DOHH2 (cell line): ENCODE measurements around the gene POR.
"Not testable (repeated sequence)": the region's sequence is repeated elsewhere in the genome, so short reads cannot be mapped to it uniquely, and the experiment has no call there.

Experiments used
- H3F3A ChIP-seq: fragments of 200-600 bp; sonication (generic), shearing (Covaris generic); 2 replicates; pipeline ENCODE4 v1.6.0; 2016; ENCODE audit warnings: antibody characterized with exemption, mild to moderate bottlenecking; ENCODE audit not compliant: control insufficient read depth, insufficient read depth
- H3K27ac ChIP-seq: fragments of 200-600 bp; sonication (generic); 2 replicates; pipeline ENCODE4 v1.5.1; 2014; ENCODE audit warnings: low read depth, mild to moderate bottlenecking, low read length, moderate library complexity
- H3K27me3 ChIP-seq: fragments of 200-600 bp; sonication (generic); 2 replicates; pipeline ENCODE4 v1.6.1; 2014; ENCODE audit warnings: mild to moderate bottlenecking, low read length, mixed read lengths; ENCODE audit not compliant: control insufficient read depth
- H3K36me3 ChIP-seq: fragments of 200-600 bp; sonication (generic); 2 replicates; pipeline ENCODE4 v1.6.1; 2014; ENCODE audit warnings: mild to moderate bottlenecking, low read length, moderate library complexity, mixed read lengths; ENCODE audit not compliant: control insufficient read depth
- H3K4me1 ChIP-seq: fragments of 200-600 bp; sonication (generic); 2 replicates; pipeline ENCODE4 v1.6.1; 2014; ENCODE audit warnings: mild to moderate bottlenecking, low read length, mixed read lengths; ENCODE audit not compliant: control insufficient read depth
- H3K4me2 ChIP-seq: fragments of 200-600 bp; sonication (generic); 2 replicates; pipeline ENCODE4 v1.6.0; 2014; ENCODE audit warnings: mild to moderate bottlenecking, low read length, moderate library complexity
- H3K4me3 ChIP-seq: fragments of 200-600 bp; sonication (generic); 2 replicates; pipeline ENCODE4 v1.5.1; 2014; ENCODE audit warnings: mild to moderate bottlenecking, low read length, mixed read lengths
- H3K79me2 ChIP-seq: fragments of 200-600 bp; sonication (generic); 2 replicates; pipeline ENCODE4 v1.6.1; 2014; ENCODE audit warnings: mild to moderate bottlenecking, low read length, mixed read lengths; ENCODE audit not compliant: control insufficient read depth
- H3K9me2 ChIP-seq: fragments of 200-600 bp; sonication (generic); replicated peaks from 2 replicates; pipeline ENCODE4 v1.6.1; 2014; ENCODE audit warnings: mild to moderate bottlenecking, low read length, mixed read lengths; ENCODE audit not compliant: control insufficient read depth
- H3K9me3 ChIP-seq: fragments of 200-600 bp; sonication (generic); 2 replicates; pipeline ENCODE4 v1.6.1; 2014; ENCODE audit warnings: antibody characterized with exemption, low read length, mixed read lengths; ENCODE audit not compliant: control insufficient read depth, insufficient read depth
- H4K20me1 ChIP-seq: fragments of 200-600 bp; sonication (generic); 2 replicates; pipeline ENCODE4 v1.6.0; 2014; ENCODE audit warnings: low read depth, mild to moderate bottlenecking, antibody characterized with exemption, low read length, moderate library complexity; ENCODE audit not compliant: control insufficient read depth, insufficient read depth
- EZH2phosphoT487 ChIP-seq: fragments of 200-600 bp; sonication (generic); IDR thresholded peaks from 2 replicates; pipeline ENCODE4 v1.6.1; 2017; ENCODE audit warnings: borderline replicate concordance, mild to moderate bottlenecking, antibody characterized with exemption, low read length, moderate library complexity, mixed read lengths
- TF ChIP-seq, protein P1 (sequence below): fragments of 200-600 bp; sonication (generic); IDR thresholded peaks from one replicate; pipeline ENCODE4 v1.5.1; 2014; ENCODE audit warnings: antibody characterized with exemption, mild to moderate bottlenecking, low read depth, low read length; ENCODE audit not compliant: poor library complexity, severe bottlenecking

The POR gene

GRCh38 chr7:76016191-76016947 lies 101.4 kb downstream of the POR start:
- no peak overlapping the region for H3K27ac ChIP-seq
- TF ChIP-seq EZH2phosphoT487, result no peak
- no peak overlapping the region for H3K4me3 ChIP-seq
- H4K20me1 ChIP-seq, result no peaks in the 10 kb centered on the region
- H3K4me1 ChIP-seq, result peaks cover 8% of the 10 kb centered on the region
- no peaks in the 10 kb centered on the region for H3K9me3 ChIP-seq
- no peaks in the 10 kb centered on the region for H3K9me2 ChIP-seq
- no peaks in the 10 kb centered on the region for H3F3A ChIP-seq
- H3K36me3 ChIP-seq, result peaks cover 32% of the 10 kb centered on the region
- H3K27me3 ChIP-seq, result no peaks in the 10 kb centered on the region
- no peaks in the 10 kb centered on the region for H3K79me2 ChIP-seq
- no peak overlapping the region for H3K4me2 ChIP-seq

DNA sequence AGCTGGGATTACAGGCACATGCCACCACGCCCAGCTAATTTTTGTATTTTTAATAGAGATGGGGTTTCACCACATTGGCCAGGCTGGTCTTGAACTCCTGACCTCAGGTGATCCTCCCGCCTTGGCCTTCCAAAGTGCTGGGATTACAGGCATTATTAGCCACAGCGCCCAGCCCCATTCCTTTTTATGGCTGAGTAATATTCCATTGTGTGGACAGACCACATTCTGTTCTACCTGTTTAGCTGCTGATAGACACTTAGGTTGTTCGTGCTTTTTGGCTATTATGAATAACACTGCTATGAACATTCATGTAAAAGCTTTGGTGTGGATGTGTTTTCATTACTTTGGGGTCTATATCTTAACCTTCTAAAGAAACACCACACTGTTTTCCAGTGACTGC lies 103.6 kb downstream of the POR start:
- peaks cover 11% of the 10 kb centered on the region for H3K4me1 ChIP-seq
- H3F3A ChIP-seq, result not testable (repeated sequence)

GRCh38 chr7:76020031-76020714 lies 105.2 kb downstream of the POR start:
- H3F3A ChIP-seq, result no peaks in the 10 kb centered on the region
- H3K9me2 ChIP-seq, result no peaks in the 10 kb centered on the region
- H3K27me3 ChIP-seq, result no peaks in the 10 kb centered on the region
- H3K79me2 ChIP-seq, result no peaks in the 10 kb centered on the region
- peaks cover 11% of the 10 kb centered on the region for H3K4me1 ChIP-seq
- no peak overlapping the region for H3K27ac ChIP-seq
- TF ChIP-seq, protein P1, sequence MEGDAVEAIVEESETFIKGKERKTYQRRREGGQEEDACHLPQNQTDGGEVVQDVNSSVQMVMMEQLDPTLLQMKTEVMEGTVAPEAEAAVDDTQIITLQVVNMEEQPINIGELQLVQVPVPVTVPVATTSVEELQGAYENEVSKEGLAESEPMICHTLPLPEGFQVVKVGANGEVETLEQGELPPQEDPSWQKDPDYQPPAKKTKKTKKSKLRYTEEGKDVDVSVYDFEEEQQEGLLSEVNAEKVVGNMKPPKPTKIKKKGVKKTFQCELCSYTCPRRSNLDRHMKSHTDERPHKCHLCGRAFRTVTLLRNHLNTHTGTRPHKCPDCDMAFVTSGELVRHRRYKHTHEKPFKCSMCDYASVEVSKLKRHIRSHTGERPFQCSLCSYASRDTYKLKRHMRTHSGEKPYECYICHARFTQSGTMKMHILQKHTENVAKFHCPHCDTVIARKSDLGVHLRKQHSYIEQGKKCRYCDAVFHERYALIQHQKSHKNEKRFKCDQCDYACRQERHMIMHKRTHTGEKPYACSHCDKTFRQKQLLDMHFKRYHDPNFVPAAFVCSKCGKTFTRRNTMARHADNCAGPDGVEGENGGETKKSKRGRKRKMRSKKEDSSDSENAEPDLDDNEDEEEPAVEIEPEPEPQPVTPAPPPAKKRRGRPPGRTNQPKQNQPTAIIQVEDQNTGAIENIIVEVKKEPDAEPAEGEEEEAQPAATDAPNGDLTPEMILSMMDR, result peak; percentile 99
- no peak for TF ChIP-seq EZH2phosphoT487
- no peaks in the 10 kb centered on the region for H3K9me3 ChIP-seq
- peaks cover 39% of the 10 kb centered on the region for H3K36me3 ChIP-seq
- H3K4me3 ChIP-seq, result no peak overlapping the region
- H4K20me1 ChIP-seq, result no peaks in the 10 kb centered on the region; the same call in none of the 2 replicates
- no peak overlapping the region for H3K4me2 ChIP-seq

More for the DNA sequence above, 103.6 kb downstream of the POR start:
- H3K36me3 ChIP-seq, result peaks cover 39% of the 10 kb centered on the region
- H3K4me2 ChIP-seq, H3K27me3 ChIP-seq, H3K27ac ChIP-seq, H3K9me2 ChIP-seq, H3K9me3 ChIP-seq, H4K20me1 ChIP-seq, H3K79me2 ChIP-seq, H3K4me3 ChIP-seq: not testable (repeated sequence)

- Histone ChIP-seq H3K4me1 (peaks cover 7% of the 10 kb centered on the region), H3K36me3 (peaks cover 42% of the 10 kb centered on the region), H3K4me2 (no peak overlapping the region), H3K4me3 (no peak overlapping the region), H3K79me2 (no peaks in the 10 kb centered on the region), H3K27ac (no peak overlapping the region), H3F3A (no peaks in the 10 kb centered on the region), H4K20me1 (no peaks in the 10 kb centered on the region; the same call in none of the 2 replicates), H3K9me3 (no peaks in the 10 kb centered on the region), H3K9me2 (no peaks in the 10 kb centered on the region), H3K27me3 (no peaks in the 10 kb centered on the region)
- no peak for TF ChIP-seq EZH2phosphoT487
These were observed 107.2 kb downstream of the POR start for GRCh38 chr7:76022026-76022780.
